ENCODE data around the gene RASA3.
"Not testable (repeated sequence)": the region's sequence is repeated elsewhere in the genome, so short reads cannot be mapped to it uniquely, and the experiment has no call there.

RASA3 gene

GRCh38 chr13:114157869-114158495 lies 25.6 kb upstream of the RASA3 start:
- DNase-seq (ENCODE audit: low read depth, low spot score), result no peak

- no peak for DNase-seq (ENCODE audit: low read depth, low spot score)
Observed at GRCh38 chr13:114155926-114156883, 23.8 kb upstream of the RASA3 start.

GRCh38 chr13:114155320-114155719 lies 22.9 kb upstream of the RASA3 start:
- DNase-seq (ENCODE audit: low read depth, low spot score), result no peak

GRCh38 chr13:114154476-114154875 lies 22.1 kb upstream of the RASA3 start:
- no peak for DNase-seq (ENCODE audit: low read depth, low spot score)

- DNase-seq (ENCODE audit: low read depth, low spot score), result no peak
Observed at GRCh38 chr13:114153485-114154080, 21.2 kb upstream of the RASA3 start.

- no peak for DNase-seq (ENCODE audit: low read depth, low spot score)
Observed at GRCh38 chr13:114152831-114153371, 20.5 kb upstream of the RASA3 start.

- DNase-seq (ENCODE audit: low read depth, low spot score), result no peak
Observed at GRCh38 chr13:114152285-114152645, 19.8 kb upstream of the RASA3 start.

GRCh38 chr13:114151565-114152284 lies 19.3 kb upstream of the RASA3 start:
- DNase-seq (ENCODE audit: low read depth, low spot score), result no peak

GRCh38 chr13:114151031-114151430 lies 18.6 kb upstream of the RASA3 start:
- DNase-seq (ENCODE audit: low read depth, low spot score), result no peak

GRCh38 chr13:114149774-114150740 lies 17.6 kb upstream of the RASA3 start:
- no peak for DNase-seq (ENCODE audit: low read depth, low spot score)

- DNase-seq (ENCODE audit: low read depth, low spot score), result not testable (repeated sequence)
Observed at GRCh38 chr13:114148886-114149285, 16.5 kb upstream of the RASA3 start.

- no peak for DNase-seq (ENCODE audit: low read depth, low spot score)
Observed at GRCh38 chr13:114148521-114148855, 16.1 kb upstream of the RASA3 start.

- DNase-seq (ENCODE audit: low read depth, low spot score), result no peak
Observed at GRCh38 chr13:114147803-114148520, 15.5 kb upstream of the RASA3 start.

- no peak for DNase-seq (ENCODE audit: low read depth, low spot score)
Observed at GRCh38 chr13:114146629-114147028, 14.2 kb upstream of the RASA3 start.

- no peak for DNase-seq (ENCODE audit: low read depth, low spot score)
Observed at GRCh38 chr13:114146173-114146572, 13.8 kb upstream of the RASA3 start.

- DNase-seq (ENCODE audit: low read depth, low spot score), result no peak
Observed at GRCh38 chr13:114145722-114146121, 13.3 kb upstream of the RASA3 start.

- no peak for DNase-seq (ENCODE audit: low read depth, low spot score)
Observed at GRCh38 chr13:114145256-114145655, 12.8 kb upstream of the RASA3 start.

GRCh38 chr13:114144606-114145244 lies 12.3 kb upstream of the RASA3 start:
- DNase-seq (ENCODE audit: low read depth, low spot score), result no peak

- DNase-seq (ENCODE audit: low read depth, low spot score), result no peak
Observed at GRCh38 chr13:114143806-114144605, 11.6 kb upstream of the RASA3 start.
